SK-N-SH (cell line): ENCODE results near the gene PPP4C. TPM values are rescaled to one million over a fixed set of nuclear protein-coding genes. Genes with fewer than 3 reads are reported as not detected.
"Not testable (repeated sequence)": the region's sequence is repeated elsewhere in the genome, so short reads cannot be mapped to it uniquely, and the experiment has no call there.

Experiments used
- CTCF ChIA-PET: fragments of 300-600, 350-600 bp; formaldehyde crosslinking; extraction: SDS; loops from one replicate; lab custom pipeline; 2021; lab: Yijun Ruan, JAX
- POLR2A ChIA-PET: fragments of 350-600 bp; sonication (Branson Sonifier 250); formaldehyde crosslinking; extraction: SDS; loops from one replicate; lab custom pipeline; 2020; ENCODE audit warnings: antibody characterized with exemption, inconsistent platforms; lab: Yijun Ruan, JAX
- DNase-seq: peaks from one replicate; pipeline ENCODE4 v3.0.0; 2012
- H2AFZ ChIP-seq: fragments of 200-600 bp; sonication (generic); 2 replicates; pipeline ENCODE4 v1.8.1; 2016; ENCODE audit warnings: antibody characterized with exemption, mild to moderate bottlenecking, low read depth
- H3F3A ChIP-seq: fragments of 200-600 bp; sonication (generic); replicated peaks from 2 replicates; pipeline ENCODE3; 2016; ENCODE audit warnings: antibody characterized with exemption, mild to moderate bottlenecking; ENCODE audit not compliant: insufficient read depth
- H3K27ac ChIP-seq, 2 experiments: fragments of 200-500 bp in 1 of 2; fragments of 200-600 bp in 1 of 2; sonication (Bioruptor generic) in 1 of 2; sonication (generic), shearing (Covaris generic) in 1 of 2; 2 replicates each; pipeline versions ENCODE4 v1.5.1 to v1.6.1; 2014 to 2016; ENCODE audit warnings: low read depth in 2 of 2, inconsistent platforms in 1 of 2, low read length in 1 of 2, mild to moderate bottlenecking in 1 of 2, mixed read lengths in 1 of 2
- H3K27me3 ChIP-seq: fragments of 200-600 bp; sonication (generic), shearing (Covaris generic); 2 replicates; pipeline ENCODE4 v1.6.1; 2016; ENCODE audit warnings: mixed run types; ENCODE audit not compliant: insufficient read depth
- H3K36me3 ChIP-seq, 2 experiments: fragments of 200-500 bp in 1 of 2; fragments of 200-600 bp in 1 of 2; sonication (Bioruptor generic) in 1 of 2; sonication (generic) in 1 of 2; replicated peaks in 1 of 2; 2 replicates each; pipeline versions ENCODE3 to v1.5.1; 2014 to 2016; ENCODE audit warnings: low read length in 1 of 2, mild to moderate bottlenecking in 1 of 2; ENCODE audit not compliant: insufficient read depth in 2 of 2, control insufficient read depth in 1 of 2
- H3K4me1 ChIP-seq, 2 experiments: fragments of 200-500 bp in 1 of 2; fragments of 200-600 bp in 1 of 2; sonication (Bioruptor generic) in 1 of 2; sonication (generic), shearing (Covaris generic) in 1 of 2; 2 replicates each; pipeline versions ENCODE4 v1.5.1 to v1.6.1; 2014 to 2016; ENCODE audit warnings: low read depth in 1 of 2, low read length in 1 of 2, mixed run types in 1 of 2; ENCODE audit not compliant: insufficient read depth in 2 of 2, control insufficient read depth in 1 of 2
- H3K4me2 ChIP-seq: fragments of 200-600 bp; sonication (generic), shearing (Covaris generic); 2 replicates; pipeline ENCODE4 v1.6.1; 2017; ENCODE audit warnings: mixed run types
- H3K4me3 ChIP-seq, 2 experiments: fragments of 200-500 bp in 1 of 2; fragments of 200-600 bp in 1 of 2; sonication (Bioruptor generic) in 1 of 2; sonication (generic), shearing (Covaris generic) in 1 of 2; 2 replicates each; pipeline versions ENCODE4 v1.5.1 to v1.8.1; 2014 to 2016; ENCODE audit warnings: low read depth in 2 of 2, inconsistent platforms in 1 of 2, low read length in 1 of 2, mild to moderate bottlenecking in 1 of 2, mixed read lengths in 1 of 2, moderate library complexity in 1 of 2
- H3K79me2 ChIP-seq: fragments of 200-600 bp; sonication (generic); 2 replicates; pipeline ENCODE4 v1.8.1; 2017; ENCODE audit warnings: mild to moderate bottlenecking; ENCODE audit not compliant: insufficient read depth
- H3K9ac ChIP-seq: fragments of 200-600 bp; sonication (generic); 2 replicates; pipeline ENCODE4 v1.6.1; 2017; ENCODE audit warnings: mixed run types
- H3K9me2 ChIP-seq: fragments of 200-600 bp; sonication (generic); 2 replicates; pipeline ENCODE4 v1.6.1; 2017; ENCODE audit warnings: mixed run types
- H3K9me3 ChIP-seq: fragments of 200-600 bp; sonication (generic); 2 replicates; pipeline ENCODE4 v1.6.1; 2017; ENCODE audit warnings: mixed run types, mild to moderate bottlenecking, moderate library complexity
- H4K20me1 ChIP-seq: fragments of 200-600 bp; sonication (generic); 2 replicates; pipeline ENCODE4 v1.6.1; 2017; ENCODE audit warnings: mild to moderate bottlenecking, mixed run types; ENCODE audit not compliant: insufficient read depth
- MEF2A ChIP-seq: IDR thresholded peaks from 2 replicates; pipeline ENCODE4 v1.4.0; 2012; ENCODE audit warnings: low read depth, borderline replicate concordance
- RAD21 ChIP-seq: IDR thresholded peaks from 2 replicates; pipeline ENCODE4 v1.6.1; 2012; ENCODE audit warnings: mild to moderate bottlenecking, low read length
- RCOR1 ChIP-seq: fragments of 150-350 bp; IDR thresholded peaks from 2 replicates; pipeline ENCODE4 v1.6.1; 2017; ENCODE audit warnings: antibody characterized with exemption, low read length
- TCF12 ChIP-seq: IDR thresholded peaks from 2 replicates; pipeline ENCODE4 v1.4.0; 2012
- YY1 ChIP-seq: IDR thresholded peaks from 2 replicates; pipeline ENCODE4 v1.4.0; 2012; ENCODE audit warnings: low read depth, mild to moderate bottlenecking
- WGBS: methylation state at CpG from one replicate; pipeline ENCODE4 v1.1.6; 2017; ENCODE audit warnings: low lambda C conversion rate; 5-methylcytosine and 5-hydroxymethylcytosine counted together
- polyA plus RNA-seq, 3 experiments: library from polyadenylated mRNA; depleted of rRNA; stranded (reverse); fragments of >200 nt; gene quantifications; 2 replicates each; pipeline ENCODE4 v1.2.3, GENCODE V29; 2012
- TF ChIP-seq, protein P1 (sequence below): IDR thresholded peaks from 2 replicates; pipeline ENCODE4 v1.6.1; 2012; ENCODE audit warnings: mild to moderate bottlenecking, low read depth, low read length, moderate library complexity

PPP4C gene
- polyA plus RNA-seq, 1 of the 3 experiments (the other 2 are of a cell fraction) = 339 TPM

DNA sequence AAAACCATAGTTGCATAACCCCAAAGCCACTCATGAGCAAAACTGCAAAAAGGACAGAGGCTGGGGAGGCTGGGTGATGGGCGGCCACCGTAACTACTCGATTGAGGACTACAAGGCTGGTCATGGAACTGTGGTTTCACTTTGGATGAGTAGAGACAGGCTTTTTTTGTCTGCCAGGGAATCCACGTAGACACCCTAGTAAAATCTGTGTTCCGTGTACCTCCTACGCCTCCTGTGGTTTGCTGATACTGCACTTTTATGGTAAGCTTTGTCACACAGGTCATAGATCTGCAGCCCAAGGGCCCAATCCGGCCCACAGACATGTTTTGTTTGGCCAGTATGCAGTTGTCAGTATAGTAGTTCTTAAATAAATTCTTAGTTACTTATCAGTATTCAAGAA, 42.5 kb upstream of the PPP4C start:
- Histone ChIP-seq H3K9me2 (no peaks in the 10 kb centered on the region), H4K20me1 (no peaks in the 10 kb centered on the region), H3K79me2 (no peaks in the 10 kb centered on the region), H3K4me3 (no peak overlapping the region), H3K9ac (no peak overlapping the region), H3K9me3 (no peaks in the 10 kb centered on the region), H3F3A (no peaks in the 10 kb centered on the region), H2AFZ (no peak overlapping the region), H3K27ac (no peak overlapping the region), H3K27me3 (no peaks in the 10 kb centered on the region), H3K4me2 (no peak overlapping the region), H3K4me1 (peaks cover 6 to 26% of the 10 kb centered on the region in 2 experiments; a peak in 2 of 4 replicates), H3K36me3 (no peaks in the 10 kb centered on the region)
- no peak for TF ChIP-seq TCF12
- no peak for TF ChIP-seq YY1
- no peak for TF ChIP-seq MEF2A
- no peak for TF ChIP-seq RCOR1
- WGBS = 74% methylated on average over 7 of the region's 7 CpGs
- no peak for DNase-seq
- ChIA-PET CTCF (interaction anchor here (0.9 to 3.9 kb wide), 12 partner anchors 7 to 225 kb away, joined by 3 to 43 read pairs (median 18); partner anchors contain the start of genes ASPHD1, C16orf92, MVP and SEZ6L2), POLR2A (interaction anchor here (1.4 kb wide), 1 partner anchor 20 kb away, joined by 4 read pairs; a partner anchor contains a TSS)

DNA sequence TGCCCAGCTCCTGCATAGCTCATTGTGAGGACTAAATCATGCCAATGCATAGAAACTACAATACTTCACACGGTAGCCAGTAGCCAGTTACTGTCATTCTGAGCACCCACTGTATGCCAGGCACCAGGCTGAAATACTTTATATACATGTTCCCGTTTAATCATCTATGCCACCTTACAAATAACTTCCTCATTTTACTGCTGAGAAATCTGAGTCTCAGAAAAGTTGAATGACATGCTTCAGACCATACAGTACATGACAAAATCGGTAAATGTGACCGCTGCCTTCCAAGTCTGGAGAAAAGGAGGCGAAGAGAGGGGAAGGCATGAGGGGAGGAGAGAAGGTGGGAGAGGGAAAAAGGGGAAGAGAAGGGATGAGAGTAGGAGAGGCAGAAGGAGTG, 35.6 kb upstream of the PPP4C start:
- H3K4me1 ChIP-seq = no peaks in the 10 kb centered on the region
- no peaks in the 10 kb centered on the region for H3K9me3 ChIP-seq
- H3K9me2 ChIP-seq = no peaks in the 10 kb centered on the region
- ChIA-PET CTCF (interaction anchor here (1.2 to 2.4 kb wide), 3 partner anchors 8 to 52 kb away, joined by 4 to 24 read pairs (median 8); partner anchors contain the start of gene TLCD3B), POLR2A (no interaction called here)
- H3K27me3 ChIP-seq = no peaks in the 10 kb centered on the region
- H3K79me2 ChIP-seq = no peaks in the 10 kb centered on the region
- H2AFZ ChIP-seq = no peak overlapping the region
- H3K36me3 ChIP-seq = no peaks in the 10 kb centered on the region
- no peaks in the 10 kb centered on the region for H4K20me1 ChIP-seq
- no peak for DNase-seq
- no peak overlapping the region for H3K9ac ChIP-seq
- no peak overlapping the region for H3K4me2 ChIP-seq
- TF ChIP-seq TCF12 = no peak
- TF ChIP-seq RAD21 = no peak
- TF ChIP-seq, protein P1, sequence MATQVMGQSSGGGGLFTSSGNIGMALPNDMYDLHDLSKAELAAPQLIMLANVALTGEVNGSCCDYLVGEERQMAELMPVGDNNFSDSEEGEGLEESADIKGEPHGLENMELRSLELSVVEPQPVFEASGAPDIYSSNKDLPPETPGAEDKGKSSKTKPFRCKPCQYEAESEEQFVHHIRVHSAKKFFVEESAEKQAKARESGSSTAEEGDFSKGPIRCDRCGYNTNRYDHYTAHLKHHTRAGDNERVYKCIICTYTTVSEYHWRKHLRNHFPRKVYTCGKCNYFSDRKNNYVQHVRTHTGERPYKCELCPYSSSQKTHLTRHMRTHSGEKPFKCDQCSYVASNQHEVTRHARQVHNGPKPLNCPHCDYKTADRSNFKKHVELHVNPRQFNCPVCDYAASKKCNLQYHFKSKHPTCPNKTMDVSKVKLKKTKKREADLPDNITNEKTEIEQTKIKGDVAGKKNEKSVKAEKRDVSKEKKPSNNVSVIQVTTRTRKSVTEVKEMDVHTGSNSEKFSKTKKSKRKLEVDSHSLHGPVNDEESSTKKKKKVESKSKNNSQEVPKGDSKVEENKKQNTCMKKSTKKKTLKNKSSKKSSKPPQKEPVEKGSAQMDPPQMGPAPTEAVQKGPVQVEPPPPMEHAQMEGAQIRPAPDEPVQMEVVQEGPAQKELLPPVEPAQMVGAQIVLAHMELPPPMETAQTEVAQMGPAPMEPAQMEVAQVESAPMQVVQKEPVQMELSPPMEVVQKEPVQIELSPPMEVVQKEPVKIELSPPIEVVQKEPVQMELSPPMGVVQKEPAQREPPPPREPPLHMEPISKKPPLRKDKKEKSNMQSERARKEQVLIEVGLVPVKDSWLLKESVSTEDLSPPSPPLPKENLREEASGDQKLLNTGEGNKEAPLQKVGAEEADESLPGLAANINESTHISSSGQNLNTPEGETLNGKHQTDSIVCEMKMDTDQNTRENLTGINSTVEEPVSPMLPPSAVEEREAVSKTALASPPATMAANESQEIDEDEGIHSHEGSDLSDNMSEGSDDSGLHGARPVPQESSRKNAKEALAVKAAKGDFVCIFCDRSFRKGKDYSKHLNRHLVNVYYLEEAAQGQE = no peak
- WGBS = 66% methylated on average over 5 of the region's 5 CpGs
- H3K27ac ChIP-seq = no peak overlapping the region
- no peaks in the 10 kb centered on the region for H3F3A ChIP-seq
- no peak overlapping the region for H3K4me3 ChIP-seq

DNA sequence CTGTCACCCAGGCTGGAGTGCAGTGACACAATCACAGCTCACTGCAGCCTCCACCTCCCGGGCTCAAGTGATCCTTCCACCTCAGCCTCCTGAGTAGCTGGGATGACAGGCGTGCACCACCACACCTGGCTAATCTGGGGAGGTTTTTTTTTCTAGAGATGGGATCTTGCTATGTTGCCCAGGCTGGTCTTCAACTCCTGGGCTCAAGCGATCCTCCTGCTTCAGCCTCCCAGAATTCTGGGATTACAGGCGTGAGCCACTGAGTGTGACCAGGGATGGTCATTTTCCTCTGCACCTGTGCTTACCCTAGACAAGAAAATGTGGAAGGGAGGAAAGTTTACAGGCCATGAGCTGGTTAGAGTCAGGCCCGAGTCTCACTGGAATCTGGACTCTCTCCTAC, 35.1 kb upstream of the PPP4C start:
- DNase-seq, H3F3A ChIP-seq, H3K36me3 ChIP-seq, H4K20me1 ChIP-seq, H3K27ac ChIP-seq, H3K4me2 ChIP-seq, H3K9me3 ChIP-seq, POLR2A ChIA-PET, H3K9ac ChIP-seq, H3K9me2 ChIP-seq, H2AFZ ChIP-seq, H3K4me3 ChIP-seq, H3K27me3 ChIP-seq, H3K79me2 ChIP-seq, H3K4me1 ChIP-seq: not testable (repeated sequence)
- 52% methylated on average over 5 of the region's 5 CpGs for WGBS
- CTCF ChIA-PET = interaction anchor here (0.8 to 4.0 kb wide), 4 partner anchors 9 to 52 kb away, joined by 3 to 30 read pairs (median 14); partner anchors contain the start of genes TBX6 and TLCD3B
